AG20443 (cell line): ENCODE measurements around the gene UCHL1.
A peak's percentile ranks its signal among the peaks of the same experiment; 100 is the strongest.
"Not testable (repeated sequence)": the region's sequence is repeated elsewhere in the genome, so short reads cannot be mapped to it uniquely, and the experiment has no call there.

Source experiments
- DNase-seq: peaks from one replicate; pipeline ENCODE4 v3.0.0; 2012; ENCODE audit warnings: low spot score, mixed read lengths

Gene UCHL1

DNA sequence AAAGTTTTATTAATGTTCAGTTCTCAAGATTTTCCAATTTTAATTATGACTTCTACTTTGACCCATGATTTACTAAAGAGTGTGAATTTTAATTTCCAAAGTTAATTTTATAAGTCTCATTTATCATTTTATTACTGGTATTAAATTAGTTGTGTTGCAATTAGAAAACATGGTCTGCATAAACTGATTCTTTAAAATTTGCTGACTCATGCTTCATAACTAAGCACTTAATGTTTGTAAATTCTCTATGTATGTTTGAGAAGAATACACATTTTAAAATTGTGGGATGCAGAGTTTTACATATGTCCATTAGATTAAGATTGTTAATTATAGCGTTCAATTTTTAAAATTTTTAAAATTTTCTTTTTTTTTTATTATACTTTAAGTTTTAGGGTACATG lies 20.2 kb upstream of the UCHL1 start:
- DNase-seq = no peak

DNA sequence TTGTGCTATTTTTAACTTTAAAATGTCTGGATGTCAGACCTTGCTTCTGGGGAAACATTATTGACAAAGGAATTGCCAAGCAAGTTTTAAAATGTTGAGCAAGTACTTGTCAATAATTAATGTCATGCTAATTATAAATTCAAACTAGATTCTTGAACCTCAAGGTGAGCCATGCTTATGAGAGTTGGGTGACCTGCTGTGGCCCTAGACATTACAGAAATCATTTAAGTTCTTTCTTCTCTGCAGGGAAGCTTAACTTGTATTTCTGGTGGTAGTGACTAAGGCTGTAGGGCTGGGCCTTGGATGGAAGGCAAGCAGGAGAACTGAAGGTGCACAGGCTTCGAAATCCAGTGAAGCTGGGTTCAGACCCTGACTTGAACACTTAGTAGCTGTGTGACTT lies 14.8 kb upstream of the UCHL1 start:
- DNase-seq = no peak

DNA sequence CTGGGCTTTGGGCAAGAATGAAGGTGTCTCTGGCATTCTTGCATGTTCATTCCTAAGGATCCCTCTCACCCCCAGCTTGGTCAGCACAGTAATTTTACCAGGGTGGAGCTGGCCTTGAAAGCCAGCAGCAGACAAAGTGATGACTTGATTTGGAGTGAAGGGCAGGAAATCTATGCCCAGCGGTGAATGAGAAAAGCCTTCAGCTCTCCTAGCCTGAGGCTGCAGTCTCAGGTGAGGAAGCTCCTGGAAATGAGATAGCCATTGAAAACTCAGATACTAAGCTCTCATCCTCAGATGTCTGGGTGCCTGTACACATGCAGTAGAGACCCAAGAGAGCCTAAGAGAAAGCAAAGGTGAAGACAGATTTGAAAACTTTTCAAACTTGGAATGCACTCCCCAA lies 10.7 kb upstream of the UCHL1 start:
- no peak for DNase-seq

DNA sequence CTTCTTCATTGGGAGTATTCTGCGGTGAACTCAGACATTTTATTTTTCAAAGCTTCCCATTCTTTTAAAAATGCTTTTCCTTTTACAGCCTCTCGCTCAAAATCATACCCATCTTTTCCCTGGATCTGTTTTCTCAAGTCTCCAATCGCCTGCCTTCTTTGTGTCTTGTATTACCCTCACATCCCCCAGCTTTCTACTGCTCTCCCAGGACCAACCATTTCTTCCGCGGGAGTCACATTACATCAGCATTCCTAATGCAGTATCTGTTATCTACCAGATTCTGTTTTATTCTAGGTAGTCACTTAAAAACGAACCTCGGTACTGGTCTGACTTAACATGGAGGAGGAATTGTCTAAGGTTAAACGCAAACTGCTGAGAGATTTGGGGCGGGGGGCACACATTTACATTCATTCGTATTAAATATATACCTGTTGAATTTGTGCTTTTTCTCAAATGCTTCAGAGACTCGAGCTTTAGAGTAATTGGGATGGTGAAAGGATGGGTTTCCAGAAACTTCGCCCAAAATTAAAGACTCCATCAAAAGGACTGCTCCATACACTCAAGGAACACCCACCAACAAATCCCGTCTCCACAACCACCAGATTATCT lies 493 bp upstream of the UCHL1 start:
- DNase-seq = no peak

DNA sequence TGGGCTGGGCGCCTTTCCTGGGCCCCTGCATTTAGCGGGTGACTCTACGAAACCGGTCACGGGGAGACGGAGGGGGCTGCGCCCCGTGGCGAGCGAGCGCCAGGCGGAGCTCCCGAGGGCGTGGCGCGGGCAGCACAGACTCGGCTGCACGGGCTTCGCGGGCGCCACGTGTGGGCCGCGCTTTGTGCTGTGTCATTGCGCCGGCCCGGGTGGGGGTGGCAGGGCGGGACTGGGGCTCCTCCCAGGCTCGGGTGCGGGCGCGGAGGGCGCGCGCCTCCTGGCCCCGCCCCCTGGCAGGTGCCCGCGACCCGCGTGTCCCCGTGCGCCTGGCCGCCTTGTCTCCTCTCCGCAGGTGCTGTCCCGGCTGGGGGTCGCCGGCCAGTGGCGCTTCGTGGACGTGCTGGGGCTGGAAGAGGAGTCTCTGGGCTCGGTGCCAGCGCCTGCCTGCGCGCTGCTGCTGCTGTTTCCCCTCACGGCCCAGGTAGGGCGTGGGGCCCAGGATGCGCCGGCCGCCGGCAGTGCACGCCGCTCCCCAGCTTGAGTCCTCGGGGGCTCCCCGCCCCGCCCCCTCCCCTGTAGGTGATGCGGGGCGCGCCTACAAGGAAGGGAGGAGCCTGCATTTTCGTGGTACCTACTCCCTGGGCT lies 651 bp downstream of the UCHL1 start:
- DNase-seq = peak; percentile 79

DNA sequence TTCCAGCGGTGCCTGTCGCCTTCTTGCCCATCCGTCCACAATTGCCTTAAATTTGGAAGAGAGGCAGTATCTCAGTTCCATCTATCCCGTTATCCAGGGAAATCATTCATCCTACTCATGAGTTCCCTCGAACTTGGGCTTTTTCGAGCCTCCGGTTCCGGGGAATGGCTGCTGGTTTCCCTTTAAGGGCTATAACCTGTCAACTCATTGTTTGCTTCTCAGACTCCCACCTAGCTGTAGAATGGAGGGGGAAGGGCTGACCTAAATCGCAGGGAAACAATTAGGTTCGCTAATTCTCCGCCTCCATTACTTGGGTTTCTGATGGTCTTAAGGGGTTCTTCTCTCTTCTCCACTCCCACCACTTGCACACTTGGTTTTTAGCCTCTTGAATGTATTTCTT lies 1.2 kb downstream of the UCHL1 start:
- DNase-seq = no peak

DNA sequence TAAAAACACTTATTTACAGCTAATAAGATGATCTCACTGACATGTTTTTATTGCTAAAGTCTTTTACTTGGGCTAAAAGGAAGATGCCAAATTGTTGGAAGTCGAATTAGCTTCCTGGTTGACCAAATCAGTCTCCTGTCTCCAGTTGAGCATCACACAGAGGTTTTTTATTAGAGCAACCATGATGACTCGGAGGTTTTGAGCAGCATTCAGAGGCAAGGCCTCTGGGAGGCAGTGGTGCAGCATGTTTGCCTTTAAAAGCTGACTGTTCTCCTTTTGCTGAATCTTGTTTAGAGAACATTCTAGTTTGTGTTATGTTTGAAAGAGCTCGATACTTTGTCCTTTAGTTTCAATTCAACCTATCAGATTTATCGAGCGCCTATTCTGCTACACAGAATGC lies 2.1 kb downstream of the UCHL1 start:
- DNase-seq = peak; percentile 79

DNA sequence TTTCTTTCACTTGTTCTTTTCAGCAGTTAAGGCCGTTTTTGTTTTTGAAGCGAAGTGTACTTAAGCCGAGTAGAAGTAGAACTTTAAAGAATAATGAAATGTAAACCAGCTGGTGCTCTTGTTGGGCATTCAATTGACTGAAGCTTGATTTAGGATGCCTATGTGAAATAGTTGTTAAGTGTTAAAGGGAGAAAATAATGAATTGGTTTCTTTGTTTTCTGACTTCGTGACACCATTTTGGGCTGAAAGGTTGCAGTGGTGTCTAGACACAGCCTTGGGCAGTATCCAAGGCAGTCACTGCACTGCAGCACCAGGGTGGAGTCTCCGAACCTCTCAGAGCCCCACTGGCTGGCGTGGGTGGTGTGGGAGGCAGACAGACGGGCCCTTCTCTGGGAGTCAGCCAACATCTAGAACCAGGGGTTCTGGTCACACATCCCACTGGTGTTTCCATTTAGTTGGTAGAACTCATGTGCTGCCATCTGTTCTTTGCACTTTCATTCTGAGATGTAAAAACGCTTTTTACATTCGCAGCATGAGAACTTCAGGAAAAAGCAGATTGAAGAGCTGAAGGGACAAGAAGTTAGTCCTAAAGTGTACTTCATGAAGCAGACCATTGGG lies 3.5 kb downstream of the UCHL1 start:
- DNase-seq = no peak

DNA sequence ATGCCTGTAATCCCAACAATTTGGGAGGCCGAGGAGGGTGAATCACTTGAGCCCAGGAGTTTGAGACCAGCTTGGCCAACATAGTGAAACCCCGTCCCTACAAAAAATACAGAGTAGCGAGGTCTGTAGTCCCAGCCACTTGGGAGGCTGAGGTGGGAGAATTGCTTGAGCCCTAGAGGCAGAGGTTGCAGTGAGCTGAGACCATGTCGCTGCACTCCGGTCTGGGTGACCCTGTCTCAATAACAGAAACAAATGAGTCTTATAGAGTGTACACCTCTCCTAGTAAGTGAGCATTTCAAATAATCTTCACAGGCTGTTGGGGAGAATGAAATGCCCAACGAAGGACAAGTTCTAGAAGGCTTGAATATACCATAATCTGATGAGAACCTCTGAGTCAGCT lies 5.5 kb downstream of the UCHL1 start:
- DNase-seq = no peak

DNA sequence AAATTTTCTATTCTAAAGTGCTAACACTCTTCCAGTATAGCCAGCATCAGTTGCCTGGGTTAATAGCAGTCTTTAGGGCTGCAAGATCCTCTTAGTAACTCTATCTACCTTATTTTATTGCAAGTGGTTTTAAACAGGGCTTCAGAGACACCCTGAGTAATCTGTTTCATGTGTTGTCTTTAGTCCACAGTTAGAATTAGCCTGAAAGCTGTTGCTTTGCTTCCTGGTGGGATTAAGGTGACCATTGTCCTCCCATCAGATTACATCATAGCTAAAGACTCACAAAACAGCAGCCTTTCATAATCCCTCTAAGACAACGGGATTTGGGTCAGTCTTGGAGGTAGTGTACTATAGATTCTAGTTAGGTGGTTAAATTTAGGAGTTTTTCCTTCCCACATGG lies 7.5 kb downstream of the UCHL1 start:
- no peak for DNase-seq

DNA sequence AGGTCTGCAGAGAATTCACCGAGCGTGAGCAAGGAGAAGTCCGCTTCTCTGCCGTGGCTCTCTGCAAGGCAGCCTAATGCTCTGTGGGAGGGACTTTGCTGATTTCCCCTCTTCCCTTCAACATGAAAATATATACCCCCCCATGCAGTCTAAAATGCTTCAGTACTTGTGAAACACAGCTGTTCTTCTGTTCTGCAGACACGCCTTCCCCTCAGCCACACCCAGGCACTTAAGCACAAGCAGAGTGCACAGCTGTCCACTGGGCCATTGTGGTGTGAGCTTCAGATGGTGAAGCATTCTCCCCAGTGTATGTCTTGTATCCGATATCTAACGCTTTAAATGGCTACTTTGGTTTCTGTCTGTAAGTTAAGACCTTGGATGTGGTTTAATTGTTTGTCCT lies 11.3 kb downstream of the UCHL1 start:
- no peak for DNase-seq

DNA sequence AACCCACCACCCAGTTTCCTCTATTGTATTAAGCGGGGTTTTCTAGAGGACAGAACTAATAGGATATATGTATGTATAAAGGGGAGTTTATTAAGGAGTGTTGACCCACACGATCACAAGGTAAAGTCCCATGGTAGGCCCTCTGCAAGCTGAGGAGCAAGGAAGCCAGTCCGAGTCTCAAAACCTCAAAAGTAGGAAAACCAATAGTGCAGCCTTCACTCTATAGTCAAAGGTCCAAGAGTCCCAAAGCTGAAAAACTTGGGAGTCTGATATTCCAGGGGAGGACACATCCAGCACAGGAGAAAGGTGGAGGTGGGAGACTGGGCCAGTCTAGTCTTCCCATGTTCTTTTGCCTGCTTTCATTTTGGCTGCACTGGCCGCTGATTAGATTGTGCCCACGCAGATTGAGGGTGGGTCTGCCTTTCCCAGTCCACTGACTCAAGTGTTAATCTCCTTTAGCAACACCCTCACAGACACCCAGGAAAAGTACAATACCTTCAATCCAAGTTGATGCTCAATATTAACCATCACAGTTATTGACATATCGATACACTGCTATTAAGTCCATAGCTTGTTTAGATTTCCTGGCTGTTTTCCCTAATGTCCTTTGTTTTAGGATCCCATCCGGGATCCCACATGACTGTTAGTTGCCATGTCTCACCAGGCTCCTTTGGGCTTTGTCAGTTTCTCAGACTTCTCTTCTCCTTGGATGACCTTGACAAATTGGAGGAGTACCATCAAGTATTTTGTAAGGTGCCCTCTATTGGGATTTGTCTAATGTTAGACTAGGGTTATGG lies 12.2 kb downstream of the UCHL1 start:
- no peak for DNase-seq

DNA sequence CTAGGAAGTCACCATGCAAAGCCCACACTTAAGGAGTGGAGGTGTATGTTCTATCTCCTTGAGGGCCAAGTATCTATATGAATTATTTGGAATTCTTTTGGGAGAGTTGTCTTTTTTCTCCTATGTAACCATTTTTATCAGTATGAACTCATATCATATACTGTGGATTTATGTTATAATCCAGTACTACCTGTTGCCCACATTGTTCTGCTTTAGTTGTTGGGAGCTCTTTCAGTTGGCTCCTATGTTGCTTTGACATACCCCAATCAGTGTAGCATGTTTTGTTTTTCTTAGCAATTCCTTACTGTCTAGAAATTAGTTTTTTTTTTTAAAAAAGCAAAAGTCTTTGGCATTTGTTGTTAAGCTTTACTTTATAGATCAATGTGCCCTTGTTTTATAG lies 13.0 kb downstream of the UCHL1 start:
- no peak for DNase-seq

DNA sequence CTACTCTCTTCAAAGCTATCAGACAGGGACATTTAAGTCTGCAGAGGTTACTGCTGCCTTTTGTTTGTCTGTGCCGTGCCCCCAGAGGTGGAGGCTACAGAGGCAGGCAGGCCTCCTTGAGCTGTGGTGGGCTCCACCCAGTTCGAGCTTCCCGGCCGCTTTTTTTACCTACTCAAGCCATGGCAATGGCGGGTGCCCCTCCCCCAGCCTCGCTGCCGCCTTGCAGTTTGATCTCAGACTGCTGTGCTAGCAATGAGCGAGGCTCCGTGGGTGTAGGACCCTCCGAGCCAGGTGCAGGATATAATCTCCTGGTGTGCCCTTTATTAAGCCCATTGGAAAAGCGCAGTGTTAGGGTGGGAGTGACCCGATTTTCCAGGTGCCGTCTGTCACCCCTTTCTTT lies 19.2 kb downstream of the UCHL1 start:
- not testable (repeated sequence) for DNase-seq

DNA sequence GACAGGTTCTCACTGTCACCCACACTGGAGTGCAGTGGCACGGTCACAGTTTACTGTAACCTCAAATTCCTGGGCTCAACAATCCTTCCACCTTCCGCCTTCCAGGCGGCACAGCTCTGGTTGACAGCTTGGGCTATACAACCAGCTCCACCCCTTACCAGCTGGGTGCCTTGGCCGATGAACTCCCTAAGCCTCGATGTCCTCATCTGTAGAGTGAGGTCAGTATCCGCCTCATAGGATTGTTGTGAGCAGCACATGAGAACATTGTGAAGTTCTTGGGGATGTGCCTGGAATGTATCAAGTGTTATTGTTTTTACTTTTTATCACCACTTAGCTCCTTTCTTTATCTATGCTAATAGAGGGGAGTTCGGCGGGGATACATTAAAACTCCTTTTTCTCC lies 23.3 kb downstream of the UCHL1 start:
- DNase-seq = no peak

DNA sequence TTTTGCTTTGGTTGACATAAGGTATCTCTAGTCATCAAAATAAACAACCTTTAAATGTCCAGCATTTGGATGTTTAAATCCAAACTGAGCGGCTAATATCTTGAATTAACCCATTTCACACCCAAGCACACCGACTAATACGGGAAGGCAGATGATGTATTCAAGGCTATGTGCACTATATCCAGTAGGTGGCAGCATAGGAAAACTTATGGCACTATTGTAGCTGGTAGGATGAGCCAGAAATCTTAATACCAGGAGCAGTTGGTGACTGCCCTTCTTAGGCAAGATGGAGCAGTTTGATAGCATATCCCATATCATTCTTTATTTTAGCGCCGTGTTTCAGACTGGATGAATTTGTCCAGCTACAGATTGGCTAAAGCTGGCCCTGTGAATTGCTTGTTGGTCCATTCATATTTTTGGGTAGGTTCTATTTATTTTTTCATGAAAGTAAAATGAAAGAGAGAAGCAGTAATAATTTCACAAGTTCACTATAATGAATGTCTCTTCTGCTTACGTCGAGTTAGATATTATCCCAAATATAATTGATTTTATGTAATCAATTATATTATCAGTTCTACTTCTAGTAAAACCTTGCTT lies 24.4 kb downstream of the UCHL1 start:
- peak; percentile 87 for DNase-seq

DNA sequence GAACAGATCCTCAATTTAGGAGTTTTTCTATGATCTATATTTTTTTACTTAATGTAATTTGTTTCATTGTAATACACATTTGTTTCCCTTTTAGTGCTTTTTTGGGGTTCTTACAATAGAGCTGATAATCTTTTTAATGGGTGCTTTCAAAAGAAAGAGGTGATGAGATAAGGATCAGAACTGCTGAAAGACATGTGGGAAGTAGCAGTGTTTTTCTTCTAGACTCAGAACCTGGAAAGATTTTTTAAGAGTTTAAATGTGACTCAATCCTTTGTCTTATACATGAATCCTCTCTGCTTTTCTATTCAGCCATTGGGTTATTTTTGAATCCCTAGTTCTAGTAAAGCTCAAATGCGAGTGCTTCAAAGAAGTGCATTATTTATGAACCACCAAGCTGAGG lies 25.6 kb downstream of the UCHL1 start:
- DNase-seq = no peak

DNA sequence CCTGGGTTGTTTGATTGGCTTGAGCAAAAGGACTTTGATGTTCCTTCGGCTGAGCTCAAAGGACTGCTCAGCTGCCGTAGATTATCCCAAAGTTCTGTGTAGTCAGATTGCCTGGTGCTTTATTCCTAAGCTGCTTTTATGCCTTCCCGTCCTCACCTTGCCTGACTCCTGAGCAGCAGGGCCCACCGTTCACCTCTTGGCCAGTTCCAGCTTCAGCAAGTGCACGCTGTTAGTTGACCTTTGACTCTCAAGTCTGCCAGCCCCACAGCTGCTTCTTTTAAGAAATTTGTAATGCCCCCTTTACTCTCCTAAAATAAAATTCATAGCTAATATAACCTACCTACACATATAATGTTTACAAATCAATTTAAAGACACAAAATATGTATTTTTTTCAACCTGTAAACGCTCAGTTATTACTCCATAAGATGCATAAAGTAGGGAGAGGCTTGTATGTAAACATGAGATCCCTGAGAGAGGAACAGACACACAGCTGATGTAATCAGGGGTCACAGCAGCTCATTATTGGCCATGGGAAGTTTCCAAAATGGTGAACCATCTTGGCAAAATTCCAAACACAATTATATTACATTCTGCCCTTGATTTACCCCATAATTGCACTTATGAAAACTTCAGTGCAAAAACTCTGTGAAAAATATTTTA lies 28.6 kb downstream of the UCHL1 start:
- DNase-seq = no peak

DNA sequence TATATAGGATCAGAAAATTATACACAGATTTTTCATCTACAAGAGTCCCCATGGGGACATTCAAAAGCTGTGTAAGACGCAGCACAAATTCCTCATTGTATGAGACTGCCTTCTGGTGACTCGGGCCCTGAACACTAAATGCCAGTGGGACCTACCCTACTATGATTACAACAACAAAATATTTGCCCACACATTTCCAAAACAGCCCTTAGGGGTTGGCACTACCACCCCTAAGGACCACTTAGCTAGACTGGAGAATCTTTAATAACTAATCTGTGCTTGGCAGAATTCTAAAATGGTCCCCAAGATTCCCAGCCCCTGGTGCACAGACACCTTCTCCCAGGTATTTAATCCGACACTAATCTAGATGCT lies 29.1 kb downstream of the UCHL1 start:
- no peak for DNase-seq

DNA sequence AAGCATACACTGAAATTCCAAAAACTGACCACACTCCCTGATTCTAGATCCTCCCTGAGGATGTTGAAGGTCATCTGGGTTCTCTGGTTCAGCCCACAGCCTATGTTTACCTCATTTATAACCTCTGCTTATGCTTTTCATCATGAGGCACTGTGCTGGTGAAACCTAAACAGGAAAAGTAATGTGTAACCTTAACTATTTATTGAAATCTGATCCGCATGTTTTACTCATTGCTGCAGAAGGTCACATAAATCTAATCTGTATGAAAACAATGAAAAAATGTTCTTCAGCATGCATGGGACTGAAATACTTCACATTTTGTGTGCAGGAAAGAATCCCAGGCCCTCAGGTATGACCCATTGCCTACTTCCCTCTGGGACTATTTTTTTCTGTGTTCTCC lies 30.3 kb downstream of the UCHL1 start:
- DNase-seq = peak; percentile 12

DNA sequence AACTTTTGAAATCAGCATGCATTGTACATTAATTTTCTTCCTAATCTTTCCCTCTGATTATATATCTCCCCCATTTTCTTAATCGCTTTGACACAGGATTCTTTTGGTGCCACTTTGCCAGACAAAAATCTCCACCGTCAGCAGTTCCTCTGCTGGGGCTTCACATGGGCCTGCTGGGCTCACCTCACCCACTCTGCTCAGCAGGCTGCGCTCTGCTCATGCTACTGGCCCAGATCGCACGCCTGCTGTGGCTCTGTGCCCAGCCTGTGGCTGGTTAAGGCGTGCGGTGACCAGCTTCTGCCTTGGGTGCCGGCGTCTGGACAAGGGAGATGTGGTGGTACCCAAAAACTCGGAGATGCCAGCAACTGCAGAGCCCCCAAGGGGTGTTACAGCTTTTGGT lies 31.1 kb downstream of the UCHL1 start:
- no peak for DNase-seq

DNA sequence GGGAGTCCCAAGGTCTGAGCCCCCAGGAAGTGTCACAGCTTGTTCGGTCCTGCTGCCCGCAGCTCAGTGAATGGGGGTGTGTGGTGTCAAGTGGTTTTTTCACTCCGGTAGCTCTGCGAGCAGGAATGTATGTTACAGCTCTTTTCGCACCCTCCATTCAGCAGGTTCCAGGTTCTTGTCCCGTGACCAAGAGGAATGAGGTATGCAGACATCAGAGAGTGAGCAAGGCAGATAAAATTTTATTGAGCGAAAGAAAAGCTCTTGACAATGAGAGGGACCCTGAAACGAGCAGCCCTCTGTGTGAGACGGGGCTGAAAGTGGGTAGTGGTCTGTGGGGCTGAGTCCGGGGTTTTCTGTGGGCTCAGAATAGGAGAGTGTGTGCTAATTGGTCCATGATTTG lies 31.5 kb downstream of the UCHL1 start:
- no peak for DNase-seq
